Islet of Langerhans (tissue), 1 donor: ENCODE results near the gene FSHR.

ENCODE experiments used
- FAIRE-seq: peaks from one replicate; lab custom pipeline; 2011; peaks lifted over from hg19 to GRCh38; lab: Jason Lieb, UNC

Gene FSHR

DNA sequence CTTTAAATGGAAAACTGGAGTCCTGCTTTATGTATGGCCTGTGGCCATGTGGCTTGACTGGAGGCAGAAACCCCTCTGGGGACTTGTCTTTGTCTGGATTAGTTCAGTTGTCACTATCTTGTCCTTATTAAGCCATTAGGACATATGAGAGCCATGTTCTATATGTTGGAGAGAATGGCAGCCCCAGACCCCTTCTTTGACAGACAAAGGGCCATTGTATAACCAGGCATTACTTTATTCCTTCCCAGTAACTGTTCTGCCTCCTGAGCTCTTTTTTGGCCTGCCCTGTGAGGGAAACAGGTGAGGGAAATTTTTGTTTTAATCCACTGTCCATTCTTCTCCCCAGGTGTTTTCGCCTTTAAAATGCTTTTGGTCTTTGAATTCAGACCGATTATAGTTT lies 43.3 kb downstream of the FSHR start:
- no peak for FAIRE-seq

DNA sequence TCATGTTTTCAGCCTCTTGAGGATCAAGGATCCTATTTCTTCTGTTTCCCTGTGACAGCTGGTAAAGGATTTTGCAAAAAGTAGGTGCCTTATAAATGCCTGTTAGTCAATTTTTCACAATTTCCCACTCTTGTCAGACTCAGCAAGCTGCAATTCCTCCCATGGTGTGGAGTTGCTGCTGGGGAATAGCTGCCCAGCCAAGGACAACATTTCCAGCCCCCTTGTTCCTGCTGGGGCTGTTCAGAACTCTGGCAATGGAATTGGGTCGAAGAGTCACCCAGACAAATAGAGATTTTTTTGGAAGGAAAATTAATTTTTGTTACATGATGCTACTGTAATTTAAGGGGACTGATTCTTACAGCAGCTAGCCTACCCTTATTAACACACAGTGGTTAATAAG lies 43.7 kb downstream of the FSHR start:
- FAIRE-seq: no peak

GRCh38 chr2:49108851-49109250 lies 45.5 kb downstream of the FSHR start:
- FAIRE-seq: no peak

- FAIRE-seq: no peak
These were observed 45.9 kb downstream of the FSHR start for GRCh38 chr2:49108436-49108835.

DNA sequence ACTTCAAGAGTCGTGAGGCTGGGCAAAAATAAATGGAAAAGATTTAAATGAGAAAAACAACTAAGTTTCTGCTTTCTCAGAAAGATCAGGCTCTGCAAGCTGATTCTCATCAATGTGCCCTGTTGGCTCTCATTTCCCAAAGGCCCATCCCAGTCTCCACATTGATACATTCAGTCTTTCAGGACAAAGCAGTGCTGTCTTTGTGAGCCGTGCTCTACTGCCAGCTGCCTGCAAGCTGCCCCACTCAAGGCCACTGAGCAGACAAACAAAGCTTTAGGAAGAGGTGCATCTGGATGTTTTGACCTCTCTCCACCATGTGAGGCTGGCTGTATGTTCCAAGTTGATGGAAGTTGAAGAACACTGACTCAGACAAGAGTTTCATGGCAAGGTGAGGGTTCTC lies 48.8 kb downstream of the FSHR start:
- FAIRE-seq: no peak

- FAIRE-seq: no peak
These were observed 52.2 kb downstream of the FSHR start for GRCh38 chr2:49102146-49102545.

DNA sequence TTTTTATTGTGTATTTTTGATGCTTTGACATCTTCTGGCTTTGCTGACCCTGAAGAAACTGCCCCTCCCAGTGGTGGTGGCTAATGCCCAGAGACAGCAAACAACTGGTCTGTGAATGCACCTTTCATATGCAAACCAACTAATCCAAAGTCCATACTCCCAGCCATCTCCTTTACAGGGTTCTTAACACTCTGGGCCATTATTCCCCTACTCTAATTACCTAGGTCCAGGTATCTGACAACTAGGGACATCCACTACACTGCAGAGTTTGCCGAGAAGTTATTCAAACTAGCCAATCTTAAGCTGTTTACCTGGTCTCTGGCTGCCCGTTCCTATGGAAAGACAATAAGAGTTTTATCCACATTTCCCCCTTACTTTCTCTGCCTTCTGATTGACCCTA lies 73.6 kb downstream of the FSHR start:
- no peak for FAIRE-seq

DNA sequence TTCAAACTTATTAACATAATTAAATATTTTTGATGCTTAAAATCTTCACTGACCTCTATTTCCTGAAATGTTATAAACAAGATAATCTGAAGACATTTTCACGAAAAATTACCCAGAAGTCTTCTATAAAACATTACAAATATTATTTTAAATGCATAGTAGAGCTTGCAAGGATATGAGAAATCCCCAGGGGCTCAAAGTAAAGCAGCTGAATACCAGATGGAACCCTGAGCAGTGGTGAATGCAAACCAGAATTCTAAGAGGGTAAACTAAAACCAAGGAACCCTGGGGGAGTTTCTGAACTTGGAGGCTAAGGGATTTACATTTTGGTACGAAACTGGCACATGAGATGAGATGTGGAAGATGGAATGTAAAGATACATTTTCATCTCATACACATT lies 83.6 kb downstream of the FSHR start:
- FAIRE-seq: no peak

DNA sequence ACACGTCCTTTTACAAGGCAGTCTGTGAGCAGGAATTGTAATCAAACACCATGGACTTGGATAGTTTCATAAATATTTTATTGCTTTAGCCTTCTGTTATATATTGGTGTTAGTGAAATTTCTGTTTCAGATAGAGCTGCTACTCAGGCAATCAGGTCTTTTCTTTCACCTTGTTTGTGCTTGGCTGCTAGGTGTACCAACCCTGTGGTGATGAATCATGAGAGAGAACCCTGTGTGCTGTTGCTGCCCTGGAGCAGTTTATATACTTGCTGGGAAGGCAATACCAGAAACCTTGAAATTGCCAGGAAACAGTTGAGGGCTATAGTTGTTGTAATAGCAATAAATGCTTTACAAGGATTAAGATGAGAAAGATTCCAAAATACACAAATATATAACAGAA lies 84.5 kb downstream of the FSHR start:
- no peak for FAIRE-seq

GRCh38 chr2:49068613-49069012 lies 85.7 kb downstream of the FSHR start:
- FAIRE-seq: no peak

- FAIRE-seq: no peak
These were observed 86.3 kb downstream of the FSHR start for GRCh38 chr2:49067971-49068370.

- FAIRE-seq: no peak
These were observed 101.2 kb downstream of the FSHR start for GRCh38 chr2:49053156-49053555.

DNA sequence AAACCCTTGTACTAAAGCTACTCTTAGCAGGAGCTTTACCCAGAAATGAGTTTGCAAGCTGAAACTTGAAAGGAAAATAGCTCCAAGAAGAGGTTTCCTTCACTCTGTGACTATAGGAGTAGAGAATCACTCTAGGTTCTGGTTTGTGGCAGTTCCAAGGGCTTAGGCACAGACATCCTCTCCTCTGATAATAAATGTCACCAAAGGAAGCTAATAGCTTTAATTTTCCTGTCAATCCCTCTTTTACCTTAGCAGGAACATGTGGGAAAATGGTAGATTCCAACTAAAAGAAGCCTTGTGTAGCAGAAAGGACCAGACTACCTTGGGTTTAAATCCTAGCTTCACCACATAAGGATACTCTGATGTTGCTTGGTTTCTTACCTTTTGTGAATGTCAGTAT lies 104.0 kb downstream of the FSHR start:
- no peak for FAIRE-seq

DNA sequence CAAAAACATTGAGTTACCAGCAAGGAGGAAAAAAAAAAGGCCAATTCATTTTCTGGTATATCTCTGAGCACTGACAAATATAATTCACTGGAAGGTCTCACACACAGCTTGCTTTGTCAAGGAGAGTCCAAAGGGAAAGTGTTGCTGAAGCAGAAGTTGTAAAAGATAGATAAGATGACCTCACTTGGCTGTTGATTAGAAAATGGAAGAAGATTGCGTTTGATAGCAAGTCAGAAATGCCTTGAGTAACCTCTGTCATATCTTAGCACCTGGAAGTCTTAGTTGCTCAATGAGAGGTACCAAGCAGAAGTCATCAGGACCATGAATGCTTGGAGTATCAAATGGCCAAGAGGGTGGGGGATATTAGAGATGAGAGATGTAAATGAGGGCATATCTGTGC lies 105.2 kb downstream of the FSHR start:
- FAIRE-seq: no peak

DNA sequence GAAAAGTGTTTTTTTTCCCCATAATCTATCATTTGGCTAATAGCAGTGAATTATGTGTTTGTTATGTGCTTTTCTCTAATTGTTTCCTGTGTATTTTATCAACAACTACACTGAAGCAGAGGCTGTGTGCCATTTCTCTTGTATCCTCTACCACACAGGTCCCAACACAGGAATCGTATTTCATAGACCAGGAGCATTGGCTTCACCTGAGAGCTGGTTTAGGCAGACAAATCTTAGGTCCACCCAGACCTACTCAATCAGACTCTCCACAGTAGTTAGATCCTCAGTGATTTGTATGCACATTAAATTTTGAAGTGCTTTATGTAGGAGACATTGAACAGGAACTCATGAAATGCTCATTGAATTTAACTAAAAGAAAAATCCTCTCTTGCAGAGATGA lies 109.2 kb downstream of the FSHR start:
- FAIRE-seq: no peak

DNA sequence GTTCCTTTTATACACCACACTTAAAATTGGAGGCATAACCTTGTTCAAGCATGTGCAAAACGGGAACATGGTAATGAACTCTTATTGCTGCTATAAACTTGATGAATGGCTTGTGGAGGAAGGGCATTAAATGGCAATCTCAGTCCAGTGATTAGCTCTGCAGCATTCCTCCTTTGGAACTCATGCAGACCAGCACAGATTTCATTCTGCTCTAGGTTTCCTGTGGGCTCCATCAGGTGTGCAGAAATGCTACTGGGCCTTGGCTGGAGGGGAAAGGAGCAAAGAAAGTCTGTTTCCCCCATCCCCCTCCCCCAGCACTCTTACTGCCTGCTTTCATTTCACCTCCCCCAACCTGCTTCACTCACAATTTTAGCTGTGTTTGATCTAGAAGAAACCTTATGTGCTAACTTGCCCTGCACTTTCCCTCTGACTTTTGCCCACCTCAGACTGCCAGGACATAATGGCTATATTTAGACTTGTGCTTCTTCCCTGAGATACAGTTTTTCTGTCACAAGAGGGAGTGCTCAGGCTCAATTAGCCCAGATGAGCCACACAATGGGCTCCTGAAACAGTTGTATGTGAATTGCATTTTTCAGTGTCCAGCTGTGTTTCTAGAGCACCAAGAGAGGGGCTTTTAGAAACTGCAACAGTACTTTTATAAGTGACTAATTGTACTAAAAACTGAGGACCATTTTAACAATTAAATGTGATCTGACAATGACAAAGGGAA lies 109.8 kb downstream of the FSHR start:
- no peak for FAIRE-seq

DNA sequence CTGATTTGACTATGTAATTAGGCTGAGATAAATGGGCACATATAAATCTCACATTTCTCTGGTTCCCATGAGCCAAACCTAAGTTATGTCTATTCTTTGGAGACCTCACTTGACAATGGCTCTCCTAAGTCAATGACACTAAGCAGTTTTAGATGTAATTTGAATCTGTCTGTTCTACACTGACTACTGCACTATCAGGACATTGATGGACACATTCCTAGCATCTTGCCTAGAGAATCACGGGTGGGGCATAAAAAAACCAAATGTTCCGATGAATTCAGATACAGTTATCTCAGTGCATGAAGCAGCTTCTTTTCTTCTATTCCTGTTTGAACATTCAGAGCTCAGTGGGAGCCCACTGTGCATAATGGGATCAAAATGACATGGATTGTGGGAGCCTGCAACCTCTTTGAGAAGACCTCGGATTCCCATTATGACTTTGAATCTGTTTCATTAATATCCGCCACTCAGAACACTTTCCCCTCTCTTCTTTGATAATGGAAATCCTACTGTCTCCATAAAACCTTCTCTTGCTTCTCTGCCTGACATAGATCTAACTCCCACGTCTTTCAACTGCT lies 110.8 kb downstream of the FSHR start:
- no peak for FAIRE-seq

DNA sequence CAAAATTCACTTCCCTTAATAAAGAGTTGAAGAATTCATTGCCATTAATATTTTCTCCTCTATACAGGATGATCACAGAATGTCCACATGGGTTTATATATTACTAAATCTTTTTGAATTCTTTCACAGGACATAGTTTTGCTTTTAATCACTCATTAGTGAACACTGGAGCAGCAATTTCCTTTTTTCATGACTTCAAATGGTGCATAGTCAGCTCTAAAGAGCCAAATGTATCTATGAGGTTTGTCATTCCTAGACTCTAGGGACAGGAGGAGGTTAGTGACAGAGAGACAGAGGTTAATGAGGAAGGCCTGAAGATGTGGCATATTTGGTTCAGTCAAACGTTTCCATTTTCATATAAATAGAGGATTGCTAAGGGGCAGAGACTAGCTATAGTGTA lies 111.8 kb downstream of the FSHR start:
- no peak for FAIRE-seq

DNA sequence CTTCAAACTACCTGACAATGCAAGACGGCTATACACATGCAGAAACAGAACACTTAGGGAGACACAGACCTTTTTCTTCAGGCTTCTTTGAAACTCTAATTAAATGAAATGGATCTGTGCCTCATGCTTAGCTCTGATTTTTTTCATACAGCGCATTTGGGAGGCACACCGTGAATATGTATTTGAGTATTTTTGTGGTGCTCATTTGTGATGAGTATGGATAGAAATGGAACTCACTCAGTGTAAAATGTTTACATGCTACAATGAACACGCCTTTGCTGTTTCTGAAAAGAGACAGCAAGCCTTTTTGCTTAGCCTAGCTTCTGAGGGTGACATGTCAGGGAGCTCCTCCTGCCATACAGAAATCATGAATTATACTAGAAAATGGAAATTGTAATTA lies 113.3 kb downstream of the FSHR start:
- FAIRE-seq: no peak

DNA sequence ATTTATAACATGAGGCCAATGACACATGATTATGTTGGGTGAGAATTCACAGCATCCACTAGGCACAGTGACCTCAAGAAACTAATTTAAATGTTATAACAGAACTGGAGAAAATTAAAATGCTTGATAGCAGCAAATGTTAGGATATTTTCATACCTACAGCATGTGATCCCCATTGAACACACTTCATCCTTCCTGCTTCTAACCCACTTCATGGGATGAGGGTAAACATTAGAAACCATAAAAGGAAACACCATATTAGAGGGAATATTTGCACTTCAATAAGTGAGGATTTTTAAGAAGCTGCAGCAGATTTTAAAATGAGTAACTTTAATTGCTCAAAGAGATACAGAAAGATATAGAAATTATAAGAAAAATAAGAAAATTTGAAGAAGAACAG lies 117.1 kb downstream of the FSHR start:
- no peak for FAIRE-seq

DNA sequence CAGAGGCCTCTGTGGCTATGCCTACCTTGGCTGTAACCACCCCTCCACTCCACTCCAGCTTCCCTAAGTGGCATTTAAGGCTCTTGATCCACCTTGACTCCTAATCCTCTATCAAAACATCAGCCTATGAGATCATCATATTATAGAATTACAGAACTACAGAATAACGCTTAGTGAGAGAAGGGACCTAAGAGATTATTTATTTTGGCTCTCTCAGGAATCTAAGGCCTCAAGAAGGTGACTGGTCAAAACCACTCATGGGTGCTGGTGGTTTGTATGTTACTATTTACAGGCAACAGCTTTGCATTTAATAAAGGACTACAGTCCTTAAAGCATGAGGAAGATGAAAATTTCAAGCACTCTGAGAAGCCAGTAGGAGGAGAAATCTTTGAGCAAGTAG lies 118.8 kb downstream of the FSHR start:
- FAIRE-seq: no peak

DNA sequence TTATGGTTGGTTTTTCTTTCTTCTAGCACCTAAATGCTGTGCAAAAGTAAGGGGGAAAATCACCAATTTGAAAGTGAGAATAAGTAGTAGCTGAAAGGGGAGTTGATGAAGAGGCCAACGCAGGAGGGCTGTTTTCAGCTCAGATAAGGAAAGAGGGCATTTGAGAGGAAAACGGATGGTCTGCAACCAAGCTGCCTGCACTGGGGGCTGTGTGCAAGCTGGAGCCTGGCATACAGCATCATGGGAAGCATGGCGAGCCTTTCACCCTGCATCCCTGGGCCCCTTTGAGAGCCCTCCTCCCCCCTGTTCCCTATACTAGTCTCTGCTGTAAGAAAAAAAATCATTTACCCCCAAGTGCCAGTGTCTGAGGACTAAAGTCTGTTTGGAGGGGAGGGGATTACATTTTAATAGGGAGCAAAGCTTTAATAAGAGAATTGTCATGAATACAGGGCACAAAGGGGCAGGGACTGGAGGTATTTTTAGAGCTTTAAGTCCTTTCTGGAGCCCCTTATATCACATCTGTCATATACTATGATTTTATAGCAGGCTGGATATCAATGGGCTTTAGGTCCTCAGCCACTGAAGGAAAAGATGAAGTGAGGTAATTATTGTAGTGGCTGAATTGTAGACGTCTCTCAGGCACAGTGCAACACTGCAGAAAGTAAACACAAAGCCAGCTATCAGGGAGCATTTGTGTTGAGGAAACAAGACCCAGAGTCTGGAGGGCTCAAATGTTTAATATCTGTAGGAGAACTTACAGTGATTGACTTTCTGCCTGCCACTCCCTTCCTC lies 120.7 kb downstream of the FSHR start:
- no peak for FAIRE-seq

DNA sequence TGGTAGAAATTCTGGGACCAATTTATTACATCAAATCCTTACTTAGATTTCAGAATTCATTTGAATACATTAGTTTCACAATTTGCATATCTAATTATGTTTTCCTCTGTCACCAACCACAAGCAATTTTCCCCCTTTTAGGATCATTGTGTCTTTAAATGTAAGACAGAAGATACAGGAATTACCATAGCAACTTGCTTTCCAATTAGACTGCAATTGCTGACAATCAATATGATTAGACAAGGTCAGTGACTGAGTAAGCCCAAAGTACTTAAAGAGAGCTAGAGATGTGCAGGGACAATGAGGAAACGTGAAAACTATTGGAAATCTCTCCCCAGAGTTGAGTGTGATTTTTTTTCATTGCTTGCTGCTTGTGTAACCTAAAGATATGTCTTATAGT lies 121.4 kb downstream of the FSHR start:
- FAIRE-seq: no peak

DNA sequence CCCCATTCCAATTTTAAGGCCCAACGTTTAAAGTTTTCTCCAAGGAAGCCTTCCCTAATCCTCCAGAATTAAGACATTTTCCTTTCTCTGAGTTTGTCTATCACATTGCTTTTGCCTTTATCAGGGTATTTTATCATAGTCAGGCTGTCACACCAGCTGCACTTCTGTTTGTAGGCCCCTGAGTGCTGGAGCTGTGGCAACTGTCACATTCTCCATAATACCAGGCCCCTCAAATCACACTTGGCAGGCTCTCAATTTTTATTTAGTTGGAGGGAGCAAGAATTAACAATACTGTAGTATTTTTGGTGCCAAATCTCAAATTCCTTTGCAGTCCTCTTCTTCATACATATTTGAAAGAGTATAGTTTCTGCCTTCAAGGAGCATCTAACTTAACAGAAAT lies 122.2 kb downstream of the FSHR start:
- FAIRE-seq: no peak
